Smooth muscle cell of the brain vasculature (primary cell): ENCODE results near the gene PCSK5.

ENCODE experiments used
- DNase-seq: peaks from one replicate; pipeline ENCODE4 v3.0.0-alpha.2; 2012; ENCODE audit warnings: low read depth, low spot score

Gene PCSK5

GRCh38 chr9:75921391-75922127 is 31.1 kb downstream of the PCSK5 start:
- DNase-seq: no peak

DNA sequence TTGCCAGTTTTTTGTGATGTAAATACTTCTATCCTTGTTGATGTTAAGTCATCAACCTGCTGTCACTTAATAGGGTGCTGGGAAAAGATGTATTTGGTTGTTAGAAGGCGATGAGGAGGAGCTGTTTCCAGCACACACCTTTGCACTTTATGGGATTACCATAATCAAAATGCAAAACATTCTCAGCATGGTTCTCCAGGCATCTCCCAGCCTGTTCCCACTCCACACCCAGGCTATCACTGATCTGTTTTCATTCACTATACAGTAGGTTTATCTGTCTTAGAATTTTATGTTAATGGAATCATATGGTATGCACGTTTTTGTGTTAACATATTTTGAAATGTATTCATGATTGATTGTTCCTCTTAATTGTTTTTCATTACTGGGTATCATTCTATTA is 35.9 kb downstream of the PCSK5 start:
- no peak for DNase-seq

DNA sequence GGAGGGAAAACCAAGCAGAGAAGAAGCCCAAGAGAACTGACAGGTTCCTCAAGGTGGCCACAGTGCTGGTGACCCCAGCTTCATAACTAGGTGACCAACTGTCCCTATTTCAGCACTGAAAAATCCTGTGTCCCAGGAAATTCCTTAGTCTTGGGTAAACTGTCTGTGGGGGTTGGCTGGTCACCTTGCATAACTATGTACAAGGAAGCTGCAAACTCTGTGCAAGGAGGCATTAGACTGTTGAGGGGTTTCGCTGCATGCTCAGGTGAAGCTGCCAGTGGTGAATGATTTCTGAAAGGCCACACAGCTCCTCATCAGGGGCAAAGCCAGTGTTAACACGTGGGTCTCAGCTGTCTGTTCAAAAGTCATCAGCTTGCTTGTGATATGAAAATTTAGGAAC is 36.9 kb downstream of the PCSK5 start:
- DNase-seq: no peak

- DNase-seq: no peak
Measured at GRCh38 chr9:75930190-75930589, 39.7 kb downstream of the PCSK5 start.

DNA sequence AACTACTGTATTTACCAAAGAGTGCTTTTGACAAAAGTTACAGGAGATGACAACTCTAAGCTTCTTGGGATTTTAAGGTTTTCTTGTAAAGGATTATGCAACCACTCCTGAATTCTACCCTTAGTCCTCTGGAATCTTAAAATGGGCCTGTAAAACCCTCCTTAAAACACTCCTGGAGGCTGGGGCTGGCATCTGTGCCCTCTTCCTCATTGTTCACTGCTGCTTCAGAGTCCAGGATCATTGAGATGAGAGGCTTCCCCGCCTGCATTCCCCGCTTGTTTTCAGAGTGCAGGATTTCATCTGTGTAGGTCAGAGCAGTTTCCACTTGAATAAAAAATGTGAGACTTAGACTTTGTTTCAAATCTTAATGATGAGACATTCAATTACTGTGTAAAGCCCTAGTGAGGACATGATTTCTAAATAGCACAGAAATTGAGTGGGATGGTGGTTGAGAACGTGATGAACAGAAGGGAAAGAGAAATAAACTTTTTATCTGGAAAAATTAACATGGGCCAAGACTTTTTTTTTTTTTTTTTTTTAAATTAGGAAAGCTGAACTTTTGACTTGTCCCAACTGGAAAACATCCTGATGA is 40.4 kb downstream of the PCSK5 start:
- DNase-seq: no peak

- DNase-seq: no peak
Measured at GRCh38 chr9:75933982-75934381, 43.5 kb downstream of the PCSK5 start.

DNA sequence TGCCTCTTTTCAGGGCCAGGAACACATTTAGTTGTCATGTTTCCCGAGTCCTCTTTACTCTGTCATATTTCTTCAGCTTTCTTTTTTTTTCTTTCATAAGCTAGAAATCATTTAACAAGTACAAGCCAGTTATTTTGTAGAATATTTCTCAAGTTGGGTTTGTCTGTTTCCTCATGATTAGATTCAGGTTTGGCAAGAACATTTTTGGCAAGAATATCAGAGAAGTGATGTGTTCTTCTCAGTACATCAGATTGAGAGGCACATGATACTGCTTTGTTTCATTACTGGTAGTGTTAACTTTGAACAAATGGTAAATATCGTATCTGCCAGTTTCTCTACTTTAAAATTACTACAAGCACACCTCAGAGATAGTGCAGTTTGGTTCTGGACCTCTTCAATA is 45.1 kb downstream of the PCSK5 start:
- DNase-seq: no peak

GRCh38 chr9:75937521-75938258 is 47.2 kb downstream of the PCSK5 start:
- no peak for DNase-seq

DNA sequence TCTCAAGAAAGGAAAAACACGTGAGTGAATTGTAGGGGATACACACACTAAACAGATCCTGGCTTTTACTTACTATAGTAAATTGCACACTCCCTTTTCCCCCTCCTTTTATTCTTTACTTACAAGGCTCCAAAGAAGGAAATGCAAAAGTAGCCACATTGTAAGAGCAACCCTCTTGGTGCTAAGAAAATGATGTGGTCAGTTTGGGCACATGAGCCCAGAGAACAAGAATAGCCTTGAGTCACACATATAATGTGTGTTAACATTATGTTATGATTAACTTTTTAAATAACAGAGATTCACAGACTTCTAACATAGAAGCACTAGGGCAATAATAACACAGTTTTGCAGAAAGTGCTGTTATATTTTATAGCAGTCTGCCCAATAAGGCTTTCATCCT is 48.5 kb downstream of the PCSK5 start:
- no peak for DNase-seq

DNA sequence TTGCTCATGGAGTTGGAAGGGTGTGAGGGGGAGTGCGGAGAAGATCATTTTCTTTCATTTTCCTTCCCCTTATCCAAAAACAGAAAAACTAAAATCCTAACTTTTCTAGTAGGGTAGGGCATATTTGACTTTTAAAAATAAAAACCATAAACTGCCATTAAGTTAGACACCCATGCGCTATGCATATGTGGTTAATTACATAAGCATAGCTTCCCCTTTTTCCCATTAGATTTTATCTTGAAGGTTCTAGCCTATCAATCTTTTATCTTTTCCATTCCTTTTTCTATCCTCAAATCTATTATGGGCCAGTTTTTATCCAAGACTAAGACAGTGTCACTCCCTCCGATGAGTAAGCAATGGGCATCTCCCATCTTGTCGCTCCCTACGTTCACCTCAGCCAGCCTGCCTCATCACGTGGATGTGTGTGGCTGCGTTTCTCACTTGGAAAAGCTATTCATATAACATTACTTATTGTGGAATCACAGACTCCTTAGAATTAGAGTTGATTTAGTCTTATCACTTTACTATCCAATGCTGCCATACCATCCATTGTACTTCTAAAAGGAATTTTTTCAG is 49.2 kb downstream of the PCSK5 start:
- DNase-seq: no peak

GRCh38 chr9:75941066-75941465 is 50.6 kb downstream of the PCSK5 start:
- no peak for DNase-seq

DNA sequence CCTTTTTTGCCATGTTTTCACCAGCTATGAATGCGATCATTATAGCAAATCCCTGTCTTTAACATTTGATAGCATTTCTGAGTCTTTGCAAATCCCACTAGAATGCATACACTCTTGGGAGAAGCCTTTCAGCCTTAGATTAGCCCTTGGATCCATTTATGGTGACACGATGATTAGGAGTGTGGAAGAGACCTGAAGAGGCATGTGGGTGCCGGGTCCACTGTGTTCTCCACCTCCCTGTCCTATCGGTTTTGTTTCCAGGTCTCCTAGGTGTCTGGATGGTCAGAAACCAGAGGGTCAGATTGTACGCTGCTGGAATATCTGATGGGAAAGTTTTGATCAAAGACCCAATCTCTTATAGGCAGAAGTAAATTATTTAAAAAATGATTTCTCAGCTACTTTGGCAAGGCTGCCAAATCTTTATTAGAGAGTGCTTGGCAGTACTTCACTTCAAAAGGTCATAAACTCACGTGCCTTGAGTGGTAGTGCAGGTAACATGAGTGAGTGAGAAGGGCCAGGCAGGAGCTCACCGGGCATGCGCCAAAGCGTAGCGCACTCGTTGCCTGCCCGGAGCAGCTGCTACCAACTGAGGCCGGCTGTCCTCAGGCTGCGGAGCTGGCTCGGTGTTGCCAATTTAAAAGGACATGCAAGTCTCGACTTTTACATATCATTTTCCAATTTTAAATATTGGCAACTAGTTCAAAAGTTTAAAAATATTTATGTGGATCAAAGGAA is 51.3 kb downstream of the PCSK5 start:
- no peak for DNase-seq

- DNase-seq: no peak
Measured at GRCh38 chr9:75946766-75947165, 56.3 kb downstream of the PCSK5 start.

- no peak for DNase-seq
Measured at GRCh38 chr9:75947233-75947632, 56.8 kb downstream of the PCSK5 start.

DNA sequence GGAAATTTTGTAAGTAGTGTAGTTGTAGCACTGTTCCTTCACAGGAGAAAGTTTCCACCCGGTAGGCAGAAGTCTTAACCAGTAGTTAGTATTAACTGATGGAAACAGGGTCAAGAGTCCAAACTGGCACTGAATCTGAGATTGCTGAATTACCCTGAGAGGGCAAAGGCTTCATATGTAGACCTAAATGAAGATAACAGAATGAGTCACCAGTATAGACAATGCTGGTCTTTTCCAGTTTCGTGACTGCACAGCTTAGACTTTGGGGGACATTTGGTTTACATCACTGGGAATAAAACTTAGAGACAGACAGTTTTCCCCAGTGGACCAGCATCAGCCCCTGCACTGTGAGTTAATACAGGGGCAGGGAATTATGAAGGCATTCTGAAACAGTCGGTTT is 60.5 kb downstream of the PCSK5 start:
- DNase-seq: no peak

DNA sequence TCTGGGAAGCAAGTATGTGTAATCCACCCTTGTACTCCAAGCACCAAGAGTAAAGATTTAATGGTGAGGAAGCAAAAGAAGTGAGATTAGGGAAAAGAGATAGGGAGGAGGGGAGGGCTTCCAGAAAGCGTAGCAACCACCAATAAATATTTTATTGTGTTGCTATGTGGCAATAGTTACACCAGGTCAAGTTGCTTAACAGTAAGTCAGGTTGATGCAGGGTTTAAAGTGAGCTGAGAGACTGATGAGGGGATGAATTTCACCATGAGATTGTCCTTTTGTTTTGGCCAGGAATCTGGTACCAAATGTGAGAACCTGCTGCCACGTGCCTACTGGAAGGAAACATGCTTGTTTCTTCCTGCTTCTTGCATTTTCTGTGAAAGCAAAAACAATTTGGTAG is 62.7 kb downstream of the PCSK5 start:
- DNase-seq: no peak

GRCh38 chr9:75956161-75956560 is 65.7 kb downstream of the PCSK5 start:
- DNase-seq: no peak

DNA sequence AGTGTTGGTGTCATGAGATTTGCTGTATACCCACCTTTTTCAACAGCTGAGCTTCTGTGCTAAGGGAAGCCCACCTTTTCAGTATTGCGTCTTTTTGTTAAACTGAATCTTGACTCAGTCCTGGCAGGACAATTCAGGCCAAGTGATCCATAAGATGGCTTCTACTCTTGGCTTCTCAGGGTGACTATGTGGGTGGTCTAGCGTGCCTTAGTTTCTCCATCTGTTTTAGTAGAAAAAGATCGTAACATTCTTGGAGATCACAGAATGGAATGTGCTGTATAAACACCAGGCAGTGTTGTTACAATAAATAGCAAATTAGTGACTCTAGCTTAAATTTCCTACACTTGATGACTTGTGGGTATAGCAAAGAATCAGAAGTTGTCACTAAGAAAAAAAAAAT is 66.6 kb downstream of the PCSK5 start:
- DNase-seq: no peak

GRCh38 chr9:75958226-75958625 is 67.8 kb downstream of the PCSK5 start:
- no peak for DNase-seq

DNA sequence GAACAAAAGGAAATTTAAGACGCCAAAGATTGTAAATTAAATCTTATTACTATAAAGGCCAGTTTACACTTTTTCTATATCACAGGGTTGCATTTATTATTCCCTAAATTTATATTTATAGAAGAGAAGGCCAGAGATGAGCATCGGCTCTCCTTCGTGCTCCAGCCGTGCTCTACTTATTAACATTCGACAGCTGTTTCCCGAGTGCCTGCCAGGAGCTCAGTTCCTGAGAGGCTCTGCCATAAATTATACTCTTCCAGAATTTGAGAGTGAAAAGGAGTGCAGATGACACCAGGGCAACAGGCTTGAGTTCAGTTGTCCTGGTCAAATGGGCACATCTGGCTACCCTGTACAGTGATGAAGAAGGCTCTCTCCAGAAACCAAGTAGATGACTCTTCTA is 70.1 kb downstream of the PCSK5 start:
- no peak for DNase-seq

- peak; percentile 41 for DNase-seq
Measured at GRCh38 chr9:75962013-75962661, 71.7 kb downstream of the PCSK5 start.
